ENCODE data around the gene SLC35E3.
"Not testable (repeated sequence)": the region's sequence is repeated elsewhere in the genome, so short reads cannot be mapped to it uniquely, and the experiment has no call there.

- not testable (repeated sequence) for TF ChIP-seq EP300 (IDR thresholded peaks at IDR 0.05; ENCODE audit: low read depth); CTCF (IDR thresholded peaks at IDR 0.05)
Observed at GRCh38 chr12:68819481-68819880, 73.5 kb downstream of the SLC35E3 start.

Data from transverse colon (tissue), 3 donors.